Spleen (tissue), 11 donors: ENCODE results near the gene KIF7. TPM values are rescaled to one million over a fixed set of nuclear protein-coding genes. Genes with fewer than 3 reads are reported as not detected.

Source experiments
- DNase-seq: peaks from one replicate; pipeline ENCODE4 v3.0.0-alpha.2; 2020
- H3K27ac ChIP-seq, 8 donors: fragments of 200-600 bp; sonication (generic) in 7 of 8; 1 replicate in 4 of 8; 2 replicates in 4 of 8; pipeline versions ENCODE4 v1.5.0 to v1.8.0; 2016 to 2021; ENCODE audit warnings: inconsistent platforms in 4 of 8, mild to moderate bottlenecking in 4 of 8, moderate library complexity in 1 of 8
- H3K27me3 ChIP-seq, 7 donors: fragments of 200-600 bp; sonication (generic) in 6 of 7; replicated peaks in 1 of 7; 1 replicate in 4 of 7; 2 replicates in 3 of 7; pipeline versions ENCODE4 v1.5.0 to v1.8.0; 2016 to 2021; ENCODE audit warnings: inconsistent platforms in 3 of 7, mild to moderate bottlenecking in 1 of 7
- H3K36me3 ChIP-seq, 6 donors: fragments of 200-600 bp; sonication (generic) in 5 of 6; 1 replicate in 4 of 6; 2 replicates in 2 of 6; pipeline versions ENCODE4 v1.5.0 to v1.8.0; 2016 to 2021; ENCODE audit warnings: inconsistent platforms in 2 of 6
- H3K4me1 ChIP-seq, 6 donors: fragments of 200-600 bp; sonication (generic) in 5 of 6; 1 replicate in 3 of 6; 2 replicates in 3 of 6; pipeline versions ENCODE4 v1.5.0 to v1.8.0; 2016 to 2021; ENCODE audit warnings: inconsistent platforms in 3 of 6
- H3K4me3 ChIP-seq, 8 donors: fragments of 200-600 bp; sonication (generic) in 7 of 8; 1 replicate in 4 of 8; 2 replicates in 4 of 8; pipeline versions ENCODE4 v1.5.0 to v1.8.0; 2016 to 2021; ENCODE audit warnings: inconsistent platforms in 4 of 8, mild to moderate bottlenecking in 4 of 8, moderate library complexity in 2 of 8
- H3K9me3 ChIP-seq, 8 donors: fragments of 200-600 bp; sonication (generic) in 7 of 8; 1 replicate in 4 of 8; 2 replicates in 4 of 8; pipeline versions ENCODE4 v1.5.0 to v1.8.0; 2016 to 2021; ENCODE audit warnings: inconsistent platforms in 4 of 8
- POLR2A ChIP-seq, 3 donors: fragments of 450-650 bp; IDR thresholded peaks; one replicate each; pipeline ENCODE4 v1.5.1; 2017; ENCODE audit warnings: antibody characterized with exemption in 3 of 3, mild to moderate bottlenecking in 1 of 3
- POLR2AphosphoS5 ChIP-seq, 3 donors: sonication (generic); formaldehyde crosslinking; IDR thresholded peaks; one replicate each; pipeline ENCODE4 v1.5.1; 2017; ENCODE audit warnings: antibody characterized with exemption in 3 of 3
- WGBS, 5 donors: extraction: QIAGEN DNeasy Blood & Tissue Kit in 3 of 5; methylation state at CpG; one replicate each; pipeline versions ENCODE4 v1.1.5 to v1.1.7; 2013 to 2018; 5-methylcytosine and 5-hydroxymethylcytosine counted together
- intact Hi-C: fragments of 100-400 bp; cut with DNase I; formaldehyde crosslinking; loops from one replicate; pipeline ENCODE4 v1.15.0; 2023; ENCODE audit warnings: low total_unique reads
- polyA plus RNA-seq, 3 donors: library from polyadenylated mRNA; stranded (reverse); fragments of 200-250 nt; gene quantifications; one replicate each; pipeline ENCODE4 v1.2.1, GENCODE V29; 2013
- total RNA-seq, 7 donors: library from RNA; depleted of rRNA in 3 of 7; stranded (reverse); fragments of >200 nt in 3 of 7; fragmentation: NEBNext Ultra II Directional in 4 of 7; extraction: Animal tissue kit (Norgen Biotek cat#: 25700) in 4 of 7; gene quantifications; one replicate each; pipeline versions ENCODE4 v1.1.0 to v1.2.1, GENCODE V29; 2016 to 2021
- TF ChIP-seq, protein P1 (sequence below), 11 experiments: fragments of 200-600 bp in 7 of 11; fragments of 450-650 bp in 4 of 11; sonication (generic) in 4 of 11; IDR thresholded peaks in 8 of 11; conservative IDR thresholded peaks in 3 of 11; 1 replicate in 7 of 11; 2 replicates in 4 of 11; pipeline versions ENCODE4 v1.4.0 to v1.8.0; 2016 to 2021; ENCODE audit warnings: antibody characterized with exemption in 11 of 11, inconsistent platforms in 4 of 11, mild to moderate bottlenecking in 1 of 11
- donor health status: healthy with polysubstance abuse.
- donor health status: DM: no; HTN: no; CAD: no; lungs with moderate emphysema.
- donor health status: DM: no; HTN: no; CAD: no.
- donor health status: Bipolar disorder and iron deficiency.
- donor health status: healthy.
- donor health status: DM: no; HTN: no; CAD: no.
- donor health status: DM: yes; HTN: yes; CAD: no.

KIF7 gene
- total and polyA plus RNA-seq, 10 donors = 1.1 to 3.9 (median 2.3) TPM

DNA sequence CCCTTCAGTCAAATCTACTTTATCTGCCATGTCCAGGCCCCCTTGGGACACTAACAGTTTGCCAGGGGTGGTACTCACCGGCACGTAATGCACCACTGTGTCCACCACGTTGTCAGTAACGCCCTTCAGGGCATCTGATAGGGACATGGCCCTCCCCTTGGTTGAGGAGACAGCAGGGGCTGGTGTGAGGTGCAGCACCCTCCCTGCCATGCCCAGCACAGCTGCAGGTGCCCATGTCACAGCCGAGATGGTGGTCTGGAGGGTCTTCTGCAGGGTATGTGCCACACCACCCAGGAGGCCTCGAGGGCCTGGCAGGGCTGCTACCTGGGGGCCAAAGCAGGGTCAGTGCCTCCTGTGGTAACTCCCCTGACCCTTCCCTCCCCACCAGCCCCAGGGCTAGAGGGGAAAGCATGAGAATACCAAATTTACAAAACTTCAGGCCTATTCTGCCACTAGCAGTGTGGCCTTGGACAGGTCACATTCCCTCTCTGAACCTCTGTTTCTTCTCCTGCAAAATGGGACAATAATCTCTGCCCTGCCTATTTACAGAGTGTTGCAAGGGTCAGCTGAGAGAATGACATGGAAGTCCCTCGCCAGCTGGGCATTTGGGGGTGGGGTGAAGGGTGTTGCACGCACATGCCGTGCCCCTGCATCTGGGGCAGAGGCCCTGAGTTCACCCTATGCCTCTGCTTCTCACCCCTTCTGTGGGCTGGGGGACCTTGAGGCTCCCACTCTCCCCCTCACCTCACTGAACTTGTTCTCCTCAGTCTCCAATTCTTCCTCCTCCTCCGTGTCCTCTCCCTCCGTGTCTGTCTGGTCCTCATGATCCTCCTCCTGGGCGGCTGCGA lies 11.8 kb upstream of the KIF7 start:
- Histone ChIP-seq H3K36me3 (no peaks in the 10 kb centered on the region), H3K9me3 (no peaks in the 10 kb centered on the region), H3K4me3 (no peak overlapping the region), H3K27me3 (peaks cover 0 to 34% (median 5%) of the 10 kb centered on the region in 7 donors), H3K27ac (no peak overlapping the region), H3K4me1 (peaks cover 0 to 18% (median 12%) of the 10 kb centered on the region in 6 donors)
- intact Hi-C loops = no loop called here
- DNase-seq = no peak
- TF ChIP-seq, protein P1, sequence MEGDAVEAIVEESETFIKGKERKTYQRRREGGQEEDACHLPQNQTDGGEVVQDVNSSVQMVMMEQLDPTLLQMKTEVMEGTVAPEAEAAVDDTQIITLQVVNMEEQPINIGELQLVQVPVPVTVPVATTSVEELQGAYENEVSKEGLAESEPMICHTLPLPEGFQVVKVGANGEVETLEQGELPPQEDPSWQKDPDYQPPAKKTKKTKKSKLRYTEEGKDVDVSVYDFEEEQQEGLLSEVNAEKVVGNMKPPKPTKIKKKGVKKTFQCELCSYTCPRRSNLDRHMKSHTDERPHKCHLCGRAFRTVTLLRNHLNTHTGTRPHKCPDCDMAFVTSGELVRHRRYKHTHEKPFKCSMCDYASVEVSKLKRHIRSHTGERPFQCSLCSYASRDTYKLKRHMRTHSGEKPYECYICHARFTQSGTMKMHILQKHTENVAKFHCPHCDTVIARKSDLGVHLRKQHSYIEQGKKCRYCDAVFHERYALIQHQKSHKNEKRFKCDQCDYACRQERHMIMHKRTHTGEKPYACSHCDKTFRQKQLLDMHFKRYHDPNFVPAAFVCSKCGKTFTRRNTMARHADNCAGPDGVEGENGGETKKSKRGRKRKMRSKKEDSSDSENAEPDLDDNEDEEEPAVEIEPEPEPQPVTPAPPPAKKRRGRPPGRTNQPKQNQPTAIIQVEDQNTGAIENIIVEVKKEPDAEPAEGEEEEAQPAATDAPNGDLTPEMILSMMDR (IDR thresholded peaks at IDR 0.05 in 8 of 11, conservative IDR thresholded peaks at IDR 0.05 in 3 of 11) = no peak
- TF ChIP-seq POLR2A (IDR thresholded peaks at IDR 0.05) (no peak), POLR2AphosphoS5 (IDR thresholded peaks at IDR 0.05) (no peak)
- WGBS, 5 donors = 80 to 88% (median 85%) methylated on average over 12 to 13 of the region's 13 CpGs

DNA sequence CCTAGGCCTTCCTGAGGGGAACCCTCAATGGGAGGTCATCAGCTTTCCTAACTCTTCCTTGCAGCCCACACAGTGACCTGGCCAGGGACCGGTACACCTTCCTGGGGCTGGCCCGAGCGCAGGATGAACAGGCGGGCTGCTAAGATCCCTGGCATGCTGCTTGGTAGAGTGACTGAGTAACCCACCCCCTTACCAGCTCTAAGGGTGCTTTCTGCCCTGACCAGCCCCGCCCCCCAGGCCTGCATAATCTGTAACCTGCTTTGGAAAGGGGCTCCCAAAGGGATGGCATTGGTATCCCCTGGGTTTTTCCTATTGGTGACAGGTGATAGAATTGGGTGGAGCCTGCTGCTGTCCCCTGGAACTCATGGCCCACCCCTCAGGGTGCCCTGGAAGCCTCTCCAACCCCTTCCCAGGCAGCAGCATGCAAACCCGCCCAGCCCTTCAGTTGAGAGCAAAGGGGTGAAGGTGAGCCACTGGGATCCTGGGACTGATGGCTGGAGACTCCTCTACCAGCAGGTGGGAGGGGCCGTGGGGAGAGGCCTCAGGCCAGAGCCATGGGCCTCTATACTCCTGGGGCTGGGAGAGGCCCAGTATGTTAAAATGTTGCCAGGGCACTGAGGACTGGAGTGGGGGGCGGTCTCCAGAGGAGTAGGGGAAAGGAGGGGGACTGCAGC lies 11.1 kb upstream of the KIF7 start:
- no peaks in the 10 kb centered on the region for H3K9me3 ChIP-seq
- H3K27ac ChIP-seq = peak overlapping the region; percentile 42 to 81 (median 76)
- 91 to 98% (median 94%) methylated on average over 7 to 8 of the region's 8 CpGs for WGBS, 5 donors
- H3K36me3 ChIP-seq = no peaks in the 10 kb centered on the region
- intact Hi-C loops = no loop called here
- peak overlapping the region in 5 of 8 donors; percentile 19 to 67 (median 40) for H3K4me3 ChIP-seq
- TF ChIP-seq POLR2A (IDR thresholded peaks at IDR 0.05) (no peak), POLR2AphosphoS5 (IDR thresholded peaks at IDR 0.05) (no peak)
- TF ChIP-seq, protein P1 (IDR thresholded peaks at IDR 0.05 in 8 of 11, conservative IDR thresholded peaks at IDR 0.05 in 3 of 11) = no peak
- H3K27me3 ChIP-seq = peaks cover 0 to 34% (median 5%) of the 10 kb centered on the region in 7 donors
- peaks cover 0 to 18% (median 12%) of the 10 kb centered on the region in 6 donors for H3K4me1 ChIP-seq
- DNase-seq = no peak

DNA sequence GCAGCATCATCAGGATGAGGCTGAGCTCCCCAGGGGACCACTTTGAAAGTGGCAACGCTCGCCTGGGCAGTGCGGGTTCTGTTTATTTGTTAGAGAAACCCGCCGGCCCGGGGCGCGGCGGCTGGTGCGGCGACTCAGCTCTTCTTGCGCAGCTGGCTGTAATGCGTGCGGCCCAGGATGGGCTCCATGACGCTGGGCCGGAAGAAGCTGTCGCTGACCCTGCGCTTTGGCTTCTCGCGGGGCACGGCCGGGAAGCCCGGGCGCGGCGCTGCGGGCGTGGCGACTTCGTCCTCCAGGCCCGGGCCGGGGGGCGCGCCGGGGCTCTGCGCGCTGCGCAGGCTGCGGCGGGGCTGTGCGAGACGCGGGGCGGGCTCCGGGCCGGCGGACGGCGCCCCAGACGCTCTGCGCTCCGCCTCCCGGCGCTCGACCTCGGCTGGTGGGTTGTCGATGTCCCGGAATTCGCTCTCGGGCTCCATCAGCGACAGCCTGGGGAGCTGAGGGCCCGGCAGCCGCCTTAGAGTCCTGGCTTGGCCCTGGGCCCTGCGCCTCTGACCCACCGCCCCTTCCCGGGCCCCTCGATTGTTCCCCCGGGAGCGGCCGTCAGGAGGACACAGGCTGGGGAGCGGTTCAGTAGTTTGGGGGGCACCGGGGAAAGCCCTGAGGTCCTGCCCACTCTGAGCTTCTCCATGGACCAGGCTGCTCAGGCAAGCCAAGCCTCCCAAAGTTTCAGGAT lies 10.3 kb upstream of the KIF7 start:
- peak; percentile 84 for DNase-seq
- 0 to 7% (median 3%) methylated on average over 12 to 72 of the region's 72 CpGs for whole genome bisulfite sequencing, 5 donors
- Histone ChIP-seq H3K27ac (peak overlapping the region; percentile 42 to 81 (median 76)), H3K4me3 (peak overlapping the region; percentile 19 to 67 (median 30)), H3K9me3 (no peaks in the 10 kb centered on the region), H3K4me1 (peaks cover 0 to 18% (median 12%) of the 10 kb centered on the region in 6 donors), H3K27me3 (peaks cover 0 to 38% (median 5%) of the 10 kb centered on the region in 7 donors), H3K36me3 (no peaks in the 10 kb centered on the region)
- intact Hi-C loops = no loop called here
- peak; percentile 40 to 78 (median 68) for TF ChIP-seq POLR2AphosphoS5 (IDR thresholded peaks at IDR 0.05)
- TF ChIP-seq, protein P1 (IDR thresholded peaks at IDR 0.05 in 8 of 11, conservative IDR thresholded peaks at IDR 0.05 in 3 of 11) = no peak
